Measurements from ENCODE around the gene NKX1-2. TPM values are rescaled to one million over a fixed set of nuclear protein-coding genes. Genes with fewer than 3 reads are reported as not detected.

The NKX1-2 gene
- total RNA-seq, 1 experiment from 2014 or later: 3.4 TPM

GRCh38 chr10:124482876-124483275 lies 33.0 kb upstream of the NKX1-2 start:
- no peaks in the 10 kb centered on the region for H3K27me3 ChIP-seq (ENCODE audit: insufficient read depth, low read length)
- POLR2A ChIA-PET: no interaction called here
- no peaks in the 10 kb centered on the region for H3K9me2 ChIP-seq (ENCODE audit: insufficient read depth)
- H3K79me2 ChIP-seq (ENCODE audit: insufficient read depth, low read length): no peaks in the 10 kb centered on the region
- TF ChIP-seq SRF (IDR thresholded peaks at IDR 0.05; ENCODE audit: low read depth) (no peak), POLR2A (IDR thresholded peaks at IDR 0.05; ENCODE audit: borderline replicate concordance, extremely low read depth, insufficient read depth, insufficient read length) (no peak), EGR1 (IDR thresholded peaks at IDR 0.05; ENCODE audit: low read depth) (no peak), ATF3 (IDR thresholded peaks at IDR 0.05) (no peak), EZH2phosphoT487 (IDR thresholded peaks at IDR 0.05; ENCODE audit: borderline replicate concordance) (no peak), POLR2AphosphoS5 (IDR thresholded peaks at IDR 0.05; ENCODE audit: low read depth, low read length) (no peak), CEBPB (IDR thresholded peaks at IDR 0.05; ENCODE audit: low read depth) (no peak), SIN3A (IDR thresholded peaks at IDR 0.05; ENCODE audit: low read depth) (no peak), CTCF (IDR thresholded peaks at IDR 0.05 in 2 of 3, conservative IDR thresholded peaks at IDR 0.05 in 1 of 3; ENCODE audit: borderline replicate concordance in 1 of 3, insufficient read depth in 1 of 3, low read depth in 2 of 3, low read length in 2 of 3) (no peak), FOSL1 (IDR thresholded peaks at IDR 0.05; ENCODE audit: low read depth) (no peak), ZFX (IDR thresholded peaks at IDR 0.05) (no peak), YY1 (IDR thresholded peaks at IDR 0.05; ENCODE audit: extremely low read depth, insufficient replicate concordance, low read depth, low read length) (no peak)
- BruUV-seq (replicated peaks): no TSS peak
- no peak for ATAC-seq
- intact Hi-C loops (cut with micrococcal nuclease): no loop called here
- no peak overlapping the region for H3K4me2 ChIP-seq (ENCODE audit: low read length)
- H3K36me3 ChIP-seq (ENCODE audit: control insufficient read depth in 1 of 2, insufficient read depth in 2 of 2, low read length in 2 of 2): no peaks in the 10 kb centered on the region; a peak in 1 of 4 replicates
- no peak overlapping the region for H3K27ac ChIP-seq (ENCODE audit: low read depth, low read length)
- DNase-seq (ENCODE audit: low read depth, low spot score): no peak
- CTCF ChIA-PET: no interaction called here
- H3K4me1 ChIP-seq (ENCODE audit: control insufficient read depth in 1 of 2, insufficient read depth in 2 of 2, low read length in 2 of 2): no peaks in the 10 kb centered on the region
- RAD21 ChIA-PET (ENCODE audit: low non-redundant PET in 1 of 2, low total read pairs in 2 of 2, uncharacterized antibody in 2 of 2, unreplicated experiment in 2 of 2): no interaction called here
- H3K4me3 ChIP-seq (replicated peaks in 1 of 2; ENCODE audit: low read depth in 1 of 2, low read length in 2 of 2): no peak overlapping the region
- H3K9ac ChIP-seq (ENCODE audit: low read length): no peak overlapping the region
- H4K20me1 ChIP-seq (ENCODE audit: insufficient read depth): no peaks in the 10 kb centered on the region
- no peak overlapping the region for H2AFZ ChIP-seq (ENCODE audit: low read depth, low read length, poor library complexity, severe bottlenecking)
- H3K9me3 ChIP-seq (ENCODE audit: control insufficient read depth in 1 of 2, insufficient read depth in 1 of 2, low read depth in 1 of 2, low read length in 2 of 2): no peaks in the 10 kb centered on the region
